SK-N-SH treated with all-trans-retinoic acid at 6 μM for 48 hours (cell line): Measurements from ENCODE around the gene TRIP4.

Experiments used
- ATAC-seq: fragments of 200-7000 bp; cut with Tn5 transposase; 3 replicates; pipeline ENCODE4 v1.9.1; 2020; ENCODE audit warnings: mild to moderate bottlenecking, moderate library complexity
- ARNTL ChIP-seq: fragments of 450-650 bp; formaldehyde crosslinking; IDR thresholded peaks from 2 replicates; pipeline ENCODE4 v1.5.0; 2020; ENCODE audit warnings: low read depth, mild to moderate bottlenecking, moderate library complexity, borderline replicate concordance
- BACH2 ChIP-seq: fragments of 250-450 bp; sonication (Bioruptor Pico); IDR thresholded peaks from 2 replicates; pipeline ENCODE4 v1.9.0; 2021; ENCODE audit warnings: mild to moderate bottlenecking, borderline replicate concordance
- CSDC2 ChIP-seq: fragments of 250-450 bp; sonication (Bioruptor Pico); IDR thresholded peaks from 2 replicates; pipeline ENCODE4 v1.5.0; 2020; ENCODE audit warnings: mild to moderate bottlenecking, moderate library complexity
- ESRRG ChIP-seq: fragments of 250-450 bp; sonication (Bioruptor Pico); IDR thresholded peaks from 2 replicates; pipeline ENCODE4 v1.6.1; 2021; ENCODE audit warnings: mild to moderate bottlenecking
- GLIS3 ChIP-seq: fragments of 250-450 bp; sonication (Bioruptor Pico); IDR thresholded peaks from 2 replicates; pipeline ENCODE4 v1.5.0; 2020; ENCODE audit warnings: mild to moderate bottlenecking, moderate library complexity
- ISL1 ChIP-seq: fragments of 250-450 bp; sonication (Bioruptor Pico); IDR thresholded peaks from 2 replicates; pipeline ENCODE4 v2.1.2; 2022; ENCODE audit warnings: mild to moderate bottlenecking, moderate library complexity
- PPARA ChIP-seq: fragments of 250-450 bp; sonication (Bioruptor Pico); IDR thresholded peaks from 2 replicates; pipeline ENCODE4 v1.5.0; 2020; ENCODE audit warnings: mild to moderate bottlenecking, borderline replicate concordance
- RARB ChIP-seq: fragments of 250-450 bp; sonication (Bioruptor Pico); IDR thresholded peaks from 2 replicates; pipeline ENCODE4 v1.8.0; 2021; ENCODE audit warnings: mild to moderate bottlenecking, moderate library complexity
- SNAI2 ChIP-seq: fragments of 250-450 bp; sonication (Bioruptor Pico); IDR thresholded peaks from 2 replicates; pipeline ENCODE4 v1.5.0; 2020; ENCODE audit warnings: mild to moderate bottlenecking, moderate library complexity
- TCF4 ChIP-seq: fragments of 250-450 bp; sonication (Bioruptor Pico); IDR thresholded peaks from 2 replicates; pipeline ENCODE4 v1.8.0; 2021; ENCODE audit warnings: mild to moderate bottlenecking, moderate library complexity, borderline replicate concordance
- TOX ChIP-seq: fragments of 250-450 bp; sonication (Bioruptor Pico); IDR thresholded peaks from 2 replicates; pipeline ENCODE4 v1.8.0; 2021; ENCODE audit warnings: mild to moderate bottlenecking, moderate library complexity, borderline replicate concordance
- ZC3H10 ChIP-seq: fragments of 250-450 bp; sonication (Bioruptor Pico); IDR thresholded peaks from 2 replicates; pipeline ENCODE4 v1.5.1; 2021; ENCODE audit warnings: mild to moderate bottlenecking, moderate library complexity
- ZFP3 ChIP-seq: fragments of 250-450 bp; sonication (Bioruptor Pico); IDR thresholded peaks from 2 replicates; pipeline ENCODE4 v1.5.0; 2020; ENCODE audit warnings: mild to moderate bottlenecking, moderate library complexity
- ZFP30 ChIP-seq: fragments of 450-650 bp; formaldehyde crosslinking; IDR thresholded peaks from 2 replicates; pipeline ENCODE4 v1.5.0; 2022; ENCODE audit warnings: mild to moderate bottlenecking, moderate library complexity
- ZNF565 ChIP-seq: fragments of 450-650 bp; formaldehyde crosslinking; conservative IDR thresholded peaks from 2 replicates; pipeline ENCODE4 v1.5.0; 2020; ENCODE audit warnings: low read depth, mild to moderate bottlenecking, moderate library complexity
- ZNF70 ChIP-seq: fragments of 450-650 bp; formaldehyde crosslinking; IDR thresholded peaks from 2 replicates; pipeline ENCODE4 v1.5.0; 2020; ENCODE audit warnings: mild to moderate bottlenecking, moderate library complexity
- ZNF8 ChIP-seq: fragments of 450-650 bp; formaldehyde crosslinking; IDR thresholded peaks from 2 replicates; pipeline ENCODE4 v1.5.0; 2020; ENCODE audit warnings: mild to moderate bottlenecking, moderate library complexity
- TF ChIP-seq, protein P1 (sequence below): fragments of 250-450 bp; sonication (Bioruptor Pico); IDR thresholded peaks from 2 replicates; pipeline ENCODE4 v1.8.0; 2021; ENCODE audit warnings: low read depth, mild to moderate bottlenecking, moderate library complexity, borderline replicate concordance
- TF ChIP-seq, protein P2 (sequence below): fragments of 250-450 bp; sonication (Bioruptor Pico); IDR thresholded peaks from 2 replicates; pipeline ENCODE4 v1.5.1; 2020; ENCODE audit warnings: low read depth, mild to moderate bottlenecking, moderate library complexity
- TF ChIP-seq, protein P3 (sequence below): fragments of 250-450 bp; sonication (Bioruptor Pico); IDR thresholded peaks from 2 replicates; pipeline ENCODE4 v1.8.0; 2020; ENCODE audit warnings: mild to moderate bottlenecking, moderate library complexity, borderline replicate concordance
- TF ChIP-seq, protein P4 (sequence below): fragments of 250-450 bp; sonication (Bioruptor Pico); IDR thresholded peaks from 2 replicates; pipeline ENCODE4 v1.5.0; 2020; ENCODE audit warnings: mild to moderate bottlenecking, moderate library complexity

TRIP4 gene

DNA sequence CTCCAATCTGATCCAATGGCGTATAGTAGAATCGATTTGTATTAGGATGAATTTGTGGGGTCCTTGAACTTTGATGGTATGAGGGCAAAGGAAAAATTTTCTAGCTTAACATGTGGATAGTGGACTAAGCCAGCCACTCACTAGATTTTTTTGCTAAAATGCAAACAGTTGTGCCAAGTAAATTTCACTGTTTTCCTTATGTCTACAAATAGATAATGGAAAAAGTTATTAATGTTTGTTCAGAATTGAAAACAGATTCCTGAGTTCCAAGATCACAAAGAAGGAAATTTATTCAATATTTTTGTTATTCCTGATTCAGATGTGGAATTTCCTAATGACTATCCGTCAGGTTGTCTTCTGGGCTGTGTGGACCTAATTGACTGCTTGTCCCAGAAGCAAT is 37.6 kb downstream of the TRIP4 start:
- ATAC-seq: no peak
- no peak for TF ChIP-seq TCF4 (CRISPR knock-in tag)
- no peak for TF ChIP-seq PPARA (CRISPR knock-in tag)
- TF ChIP-seq ZNF565 (CRISPR knock-in tag): no peak
- no peak for TF ChIP-seq ZNF70 (CRISPR knock-in tag)
- TF ChIP-seq GLIS3 (CRISPR knock-in tag): no peak
- TF ChIP-seq TOX (CRISPR knock-in tag): no peak
- no peak for TF ChIP-seq CSDC2 (CRISPR knock-in tag)
- TF ChIP-seq ARNTL: no peak
- no peak for TF ChIP-seq SNAI2 (CRISPR knock-in tag)
- TF ChIP-seq BACH2 (CRISPR knock-in tag): no peak
- TF ChIP-seq, protein P1, sequence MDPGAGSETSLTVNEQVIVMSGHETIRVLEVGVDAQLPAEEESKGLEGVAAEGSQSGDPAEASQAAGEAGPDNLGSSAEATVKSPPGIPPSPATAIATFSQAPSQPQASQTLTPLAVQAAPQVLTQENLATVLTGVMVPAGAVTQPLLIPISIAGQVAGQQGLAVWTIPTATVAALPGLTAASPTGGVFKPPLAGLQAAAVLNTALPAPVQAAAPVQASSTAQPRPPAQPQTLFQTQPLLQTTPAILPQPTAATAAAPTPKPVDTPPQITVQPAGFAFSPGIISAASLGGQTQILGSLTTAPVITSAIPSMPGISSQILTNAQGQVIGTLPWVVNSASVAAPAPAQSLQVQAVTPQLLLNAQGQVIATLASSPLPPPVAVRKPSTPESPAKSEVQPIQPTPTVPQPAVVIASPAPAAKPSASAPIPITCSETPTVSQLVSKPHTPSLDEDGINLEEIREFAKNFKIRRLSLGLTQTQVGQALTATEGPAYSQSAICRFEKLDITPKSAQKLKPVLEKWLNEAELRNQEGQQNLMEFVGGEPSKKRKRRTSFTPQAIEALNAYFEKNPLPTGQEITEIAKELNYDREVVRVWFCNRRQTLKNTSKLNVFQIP (CRISPR knock-in tag): no peak
- no peak for TF ChIP-seq ZFP30 (CRISPR knock-in tag)
- TF ChIP-seq ZFP3 (CRISPR knock-in tag): no peak
- no peak for TF ChIP-seq RARB (CRISPR knock-in tag)
- TF ChIP-seq, protein P2, sequence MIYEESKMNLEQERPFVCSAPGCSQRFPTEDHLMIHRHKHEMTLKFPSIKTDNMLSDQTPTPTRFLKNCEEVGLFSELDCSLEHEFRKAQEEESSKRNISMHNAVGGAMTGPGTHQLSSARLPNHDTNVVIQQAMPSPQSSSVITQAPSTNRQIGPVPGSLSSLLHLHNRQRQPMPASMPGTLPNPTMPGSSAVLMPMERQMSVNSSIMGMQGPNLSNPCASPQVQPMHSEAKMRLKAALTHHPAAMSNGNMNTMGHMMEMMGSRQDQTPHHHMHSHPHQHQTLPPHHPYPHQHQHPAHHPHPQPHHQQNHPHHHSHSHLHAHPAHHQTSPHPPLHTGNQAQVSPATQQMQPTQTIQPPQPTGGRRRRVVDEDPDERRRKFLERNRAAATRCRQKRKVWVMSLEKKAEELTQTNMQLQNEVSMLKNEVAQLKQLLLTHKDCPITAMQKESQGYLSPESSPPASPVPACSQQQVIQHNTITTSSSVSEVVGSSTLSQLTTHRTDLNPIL (CRISPR knock-in tag): no peak
- TF ChIP-seq, protein P3, sequence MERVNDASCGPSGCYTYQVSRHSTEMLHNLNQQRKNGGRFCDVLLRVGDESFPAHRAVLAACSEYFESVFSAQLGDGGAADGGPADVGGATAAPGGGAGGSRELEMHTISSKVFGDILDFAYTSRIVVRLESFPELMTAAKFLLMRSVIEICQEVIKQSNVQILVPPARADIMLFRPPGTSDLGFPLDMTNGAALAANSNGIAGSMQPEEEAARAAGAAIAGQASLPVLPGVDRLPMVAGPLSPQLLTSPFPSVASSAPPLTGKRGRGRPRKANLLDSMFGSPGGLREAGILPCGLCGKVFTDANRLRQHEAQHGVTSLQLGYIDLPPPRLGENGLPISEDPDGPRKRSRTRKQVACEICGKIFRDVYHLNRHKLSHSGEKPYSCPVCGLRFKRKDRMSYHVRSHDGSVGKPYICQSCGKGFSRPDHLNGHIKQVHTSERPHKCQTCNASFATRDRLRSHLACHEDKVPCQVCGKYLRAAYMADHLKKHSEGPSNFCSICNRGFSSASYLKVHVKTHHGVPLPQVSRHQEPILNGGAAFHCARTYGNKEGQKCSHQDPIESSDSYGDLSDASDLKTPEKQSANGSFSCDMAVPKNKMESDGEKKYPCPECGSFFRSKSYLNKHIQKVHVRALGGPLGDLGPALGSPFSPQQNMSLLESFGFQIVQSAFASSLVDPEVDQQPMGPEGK (CRISPR knock-in tag): no peak
- TF ChIP-seq ISL1 (CRISPR knock-in tag): no peak

DNA sequence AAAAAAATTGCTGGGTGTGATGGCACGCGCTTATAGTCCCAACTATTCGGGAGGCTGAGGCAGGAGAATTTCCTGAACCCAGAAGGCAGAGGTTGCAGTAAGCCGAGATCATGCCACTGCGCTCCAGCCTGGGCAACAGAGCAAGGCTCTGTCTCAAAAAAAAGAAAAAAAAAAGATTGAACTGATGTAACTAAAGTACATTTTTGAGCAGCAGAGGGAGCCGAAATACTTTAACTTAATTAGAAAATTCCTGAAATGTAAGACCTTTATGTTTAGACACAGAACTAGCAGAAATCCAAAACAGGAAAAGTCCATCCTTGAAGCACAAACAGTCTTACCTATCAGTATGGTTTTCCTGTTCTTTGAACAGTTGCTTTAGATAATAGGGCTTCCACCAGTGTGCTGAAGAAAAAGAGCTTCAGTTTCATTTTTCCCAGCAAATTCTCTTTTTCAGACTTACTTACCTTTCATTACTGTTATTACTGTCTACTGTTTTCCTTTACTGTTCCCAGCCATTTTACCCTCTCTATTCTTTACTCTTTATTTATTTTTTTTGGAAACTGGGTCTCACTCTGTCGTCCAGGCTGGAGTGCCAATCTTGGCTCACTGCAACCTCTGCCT is 39.3 kb downstream of the TRIP4 start:
- TF ChIP-seq, protein P4, sequence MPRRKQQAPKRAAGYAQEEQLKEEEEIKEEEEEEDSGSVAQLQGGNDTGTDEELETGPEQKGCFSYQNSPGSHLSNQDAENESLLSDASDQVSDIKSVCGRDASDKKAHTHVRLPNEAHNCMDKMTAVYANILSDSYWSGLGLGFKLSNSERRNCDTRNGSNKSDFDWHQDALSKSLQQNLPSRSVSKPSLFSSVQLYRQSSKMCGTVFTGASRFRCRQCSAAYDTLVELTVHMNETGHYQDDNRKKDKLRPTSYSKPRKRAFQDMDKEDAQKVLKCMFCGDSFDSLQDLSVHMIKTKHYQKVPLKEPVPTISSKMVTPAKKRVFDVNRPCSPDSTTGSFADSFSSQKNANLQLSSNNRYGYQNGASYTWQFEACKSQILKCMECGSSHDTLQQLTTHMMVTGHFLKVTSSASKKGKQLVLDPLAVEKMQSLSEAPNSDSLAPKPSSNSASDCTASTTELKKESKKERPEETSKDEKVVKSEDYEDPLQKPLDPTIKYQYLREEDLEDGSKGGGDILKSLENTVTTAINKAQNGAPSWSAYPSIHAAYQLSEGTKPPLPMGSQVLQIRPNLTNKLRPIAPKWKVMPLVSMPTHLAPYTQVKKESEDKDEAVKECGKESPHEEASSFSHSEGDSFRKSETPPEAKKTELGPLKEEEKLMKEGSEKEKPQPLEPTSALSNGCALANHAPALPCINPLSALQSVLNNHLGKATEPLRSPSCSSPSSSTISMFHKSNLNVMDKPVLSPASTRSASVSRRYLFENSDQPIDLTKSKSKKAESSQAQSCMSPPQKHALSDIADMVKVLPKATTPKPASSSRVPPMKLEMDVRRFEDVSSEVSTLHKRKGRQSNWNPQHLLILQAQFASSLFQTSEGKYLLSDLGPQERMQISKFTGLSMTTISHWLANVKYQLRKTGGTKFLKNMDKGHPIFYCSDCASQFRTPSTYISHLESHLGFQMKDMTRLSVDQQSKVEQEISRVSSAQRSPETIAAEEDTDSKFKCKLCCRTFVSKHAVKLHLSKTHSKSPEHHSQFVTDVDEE (CRISPR knock-in tag): no peak
- no peak for TF ChIP-seq BACH2 (CRISPR knock-in tag)
- no peak for TF ChIP-seq ZNF70 (CRISPR knock-in tag)
- TF ChIP-seq SNAI2 (CRISPR knock-in tag): no peak
- TF ChIP-seq, protein P1 (CRISPR knock-in tag): no peak
- TF ChIP-seq, protein P2 (CRISPR knock-in tag): no peak
- no peak for TF ChIP-seq ESRRG (CRISPR knock-in tag)
- no peak for TF ChIP-seq ZNF8 (CRISPR knock-in tag)
- no peak for TF ChIP-seq ZFP3 (CRISPR knock-in tag)
- TF ChIP-seq ZNF565 (CRISPR knock-in tag): no peak
- TF ChIP-seq GLIS3 (CRISPR knock-in tag): no peak
- TF ChIP-seq ISL1 (CRISPR knock-in tag): no peak
- no peak for TF ChIP-seq RARB (CRISPR knock-in tag)
- TF ChIP-seq CSDC2 (CRISPR knock-in tag): no peak
- TF ChIP-seq TOX (CRISPR knock-in tag): no peak
- no peak for TF ChIP-seq ZC3H10
- TF ChIP-seq ZFP30 (CRISPR knock-in tag): no peak
- TF ChIP-seq, protein P3 (CRISPR knock-in tag): no peak
- TF ChIP-seq ARNTL: no peak
- no peak for TF ChIP-seq TCF4 (CRISPR knock-in tag)
- ATAC-seq: peak; percentile 60; the same call in 2 of the 3 replicates
